CD4-positive, alpha-beta T cell treated with Interleukin-15 for 1 hour (primary cell): ENCODE results near the gene PRSS8.

Experiments
- DNase-seq: peaks from one replicate; pipeline ENCODE4 v3.0.0-alpha.2; 2020

Gene PRSS8

DNA sequence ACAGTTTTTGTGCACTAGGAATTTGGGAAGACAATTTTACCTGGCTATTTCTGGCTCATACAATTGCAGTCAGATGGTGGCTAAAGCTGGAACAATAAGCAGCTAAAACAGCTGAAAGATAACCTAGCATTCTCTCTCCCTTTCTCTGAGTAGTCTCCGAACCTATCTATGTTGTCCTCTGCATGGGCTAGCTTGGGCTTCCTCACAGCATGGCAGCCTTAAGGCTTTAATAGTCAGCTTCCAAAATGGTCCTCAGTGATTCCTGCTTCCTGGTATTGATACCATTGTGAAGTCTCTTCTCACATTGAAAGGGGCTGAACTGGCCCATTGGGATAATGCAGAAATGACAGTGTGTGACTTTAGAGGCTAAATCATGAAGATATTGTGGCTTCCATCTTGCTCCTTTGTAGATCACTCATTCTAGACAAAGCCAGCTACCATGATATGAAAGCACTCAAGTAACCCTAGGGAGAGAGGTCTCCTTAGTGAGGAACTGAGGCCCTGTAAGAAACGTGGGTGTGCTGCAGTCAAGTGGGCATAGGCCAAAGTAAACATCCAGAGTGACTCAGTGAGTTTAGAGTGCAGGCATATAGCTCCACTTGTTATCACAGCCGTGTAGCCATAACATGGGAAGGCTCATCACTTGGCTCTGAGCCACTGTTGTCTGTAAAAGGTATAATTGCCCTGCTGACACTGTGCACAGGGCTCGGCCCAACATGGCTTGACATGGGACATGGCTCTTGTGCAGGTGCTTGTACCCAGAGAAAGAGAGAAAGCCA, 35.5 kb downstream of the PRSS8 start:
- no peak for DNase-seq

DNA sequence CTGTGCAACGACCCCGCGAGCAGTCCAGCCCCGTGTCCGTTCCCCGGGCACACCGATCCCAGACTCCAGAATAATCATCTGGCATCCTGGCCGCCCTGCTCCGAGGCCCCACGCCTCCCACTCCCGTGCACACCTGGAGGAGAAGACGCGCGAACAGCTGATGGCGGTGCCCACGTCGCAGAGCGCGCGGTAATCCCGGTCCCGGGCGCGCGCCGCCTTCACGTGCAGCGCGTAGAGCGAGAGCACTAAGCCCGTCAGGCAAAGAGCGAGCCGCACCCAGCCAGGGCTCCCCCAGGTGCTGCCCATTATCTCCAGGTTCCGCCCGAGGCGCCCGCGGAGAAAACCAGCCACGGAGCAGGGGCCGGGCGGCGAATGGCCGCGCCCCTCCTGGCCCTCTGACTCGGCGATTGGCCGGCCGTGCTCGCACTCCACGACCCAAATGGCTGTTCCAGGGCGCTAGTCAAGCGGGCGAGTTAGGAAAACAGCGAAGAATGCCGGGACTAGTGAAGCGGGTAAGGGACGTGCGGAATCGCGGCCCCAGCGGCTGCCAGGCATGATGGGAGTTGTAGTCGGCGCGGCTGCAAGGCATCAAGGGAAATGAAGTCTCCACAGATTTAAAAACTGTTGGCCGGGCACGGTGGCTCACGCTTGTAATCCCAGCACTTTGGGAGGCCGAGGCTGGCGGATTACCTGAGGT, 41.0 kb downstream of the PRSS8 start, which contains the start of gene VKORC1:
TSS of gene VKORC1 (minus strand) at position 374 of the 697 bp plus-strand sequence. CDS start at position 306, 68 bp downstream.
- DNase-seq: peak; percentile 87

- no peak for DNase-seq
Measured at GRCh38 chr16:31094088-31094423, 41.5 kb downstream of the PRSS8 start.

- DNase-seq: no peak
Measured at GRCh38 chr16:31093132-31093703, 42.3 kb downstream of the PRSS8 start.

DNA sequence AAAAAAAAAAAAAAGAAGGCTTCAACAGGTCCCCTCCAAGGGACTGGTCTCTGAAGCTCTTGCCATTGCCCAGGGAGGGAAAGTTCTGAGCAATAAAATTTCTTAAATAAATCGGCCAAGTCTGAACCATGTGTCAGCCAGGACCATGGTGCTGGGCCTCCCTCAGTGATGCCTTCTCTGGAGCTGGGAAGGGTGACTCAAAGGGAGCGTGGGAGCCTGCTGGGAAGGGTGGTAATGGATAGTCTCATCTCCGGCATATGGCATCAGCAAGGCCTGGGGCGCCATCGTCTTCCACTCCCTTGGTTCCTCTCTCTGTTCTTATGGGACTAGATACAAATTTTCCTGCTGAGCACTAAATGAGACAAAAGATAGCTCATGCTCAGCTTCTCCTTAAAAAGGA, 43.2 kb downstream of the PRSS8 start:
- no peak for DNase-seq

GRCh38 chr16:31090540-31090939, 45.0 kb downstream of the PRSS8 start:
- no peak for DNase-seq

- DNase-seq: no peak
Measured at GRCh38 chr16:31089199-31089598, 46.3 kb downstream of the PRSS8 start.

DNA sequence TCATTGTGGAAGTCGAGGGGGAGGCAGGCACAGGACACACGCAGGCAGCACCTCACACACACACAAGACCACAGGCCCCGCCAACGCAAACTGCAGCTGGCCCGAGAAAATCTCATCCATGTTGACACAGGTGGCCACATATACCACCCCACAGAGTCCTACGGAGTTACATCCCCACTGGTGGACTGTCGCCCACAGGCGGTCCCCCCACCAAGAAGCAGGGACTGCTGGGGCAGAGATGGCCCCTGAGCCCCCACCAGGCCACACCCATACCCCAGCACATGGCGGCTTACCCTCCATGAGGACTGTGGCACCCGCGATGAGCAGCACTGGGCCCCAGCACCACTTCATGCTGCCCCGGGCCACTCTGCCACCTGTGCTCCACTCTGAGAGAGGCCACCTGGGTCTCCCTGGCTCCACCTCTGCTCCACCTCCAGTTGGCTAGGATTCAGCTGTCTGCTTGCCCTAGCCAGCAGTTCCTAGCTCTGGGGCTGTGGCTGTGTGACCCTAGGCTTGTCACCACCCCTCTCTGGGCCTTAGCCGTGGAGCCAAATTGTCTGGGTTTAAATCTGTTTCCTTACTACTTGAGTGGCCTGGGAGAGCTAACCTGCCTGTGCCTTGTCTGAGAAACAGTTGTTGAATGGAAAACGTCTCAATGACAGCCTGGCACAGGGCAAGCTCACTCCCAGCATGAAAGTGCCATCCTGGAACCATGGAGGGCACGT, 46.9 kb downstream of the PRSS8 start, which contains the start of gene PRSS53:
TSS of gene PRSS53 (minus strand) at position 485 of the 725 bp plus-strand sequence. CDS start at position 351, 134 bp downstream.
- DNase-seq: no peak

- no peak for DNase-seq
Measured at GRCh38 chr16:31087971-31088370, 47.6 kb downstream of the PRSS8 start.

GRCh38 chr16:31087481-31087880, 48.0 kb downstream of the PRSS8 start:
- DNase-seq: no peak

DNA sequence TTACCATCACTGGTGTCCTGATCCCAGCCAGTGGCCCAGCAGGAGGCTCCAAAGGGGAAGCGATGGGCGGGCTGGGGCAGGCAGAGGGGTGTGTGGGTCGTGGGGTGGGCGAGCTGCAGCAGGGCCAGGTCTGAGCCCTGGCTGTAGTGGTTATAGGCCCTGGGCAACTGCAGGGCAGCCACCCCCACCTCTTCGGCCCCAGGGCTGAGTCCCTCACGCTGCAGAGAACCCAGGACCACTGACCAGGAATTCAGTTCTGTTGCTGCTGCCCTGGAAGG, 49.0 kb downstream of the PRSS8 start:
- no peak for DNase-seq

DNA sequence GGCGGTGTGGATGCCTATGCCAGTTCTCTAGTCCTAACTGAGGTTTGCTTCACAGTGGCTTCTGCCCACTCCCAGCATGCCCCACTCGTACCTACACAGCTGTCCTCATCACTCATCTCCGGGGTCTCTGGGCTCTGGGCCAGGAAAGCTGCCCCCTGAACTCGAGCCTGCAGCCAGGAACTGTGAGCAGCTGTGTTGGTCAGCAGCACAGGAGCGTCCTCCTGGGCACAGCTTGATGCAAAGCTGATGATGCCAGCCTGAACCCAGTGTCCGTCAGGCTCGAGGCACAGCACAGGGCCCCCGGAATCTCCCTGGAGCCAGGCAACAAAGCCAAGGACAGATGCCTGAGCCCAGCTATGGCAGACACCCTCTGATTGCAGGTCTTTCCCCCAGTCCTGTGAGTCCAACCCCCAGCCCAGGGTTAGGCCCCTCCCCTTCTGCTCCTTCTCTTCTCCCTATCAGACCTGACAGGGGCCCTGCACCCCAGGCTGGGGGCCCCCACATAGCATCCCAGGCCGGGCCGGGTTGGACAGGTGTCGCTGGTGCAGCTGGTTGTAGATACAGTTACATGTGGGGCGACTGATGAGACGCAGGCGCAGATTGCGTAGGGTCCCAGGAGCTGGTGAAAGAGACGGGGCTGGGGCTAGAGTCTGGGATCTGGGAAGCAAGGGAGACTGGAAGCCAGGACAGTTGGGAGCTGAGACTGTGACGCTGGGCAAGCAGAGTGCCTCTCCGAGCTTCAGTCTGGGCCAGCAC, 49.5 kb downstream of the PRSS8 start:
- no peak for DNase-seq

GRCh38 chr16:31085411-31085810, 50.1 kb downstream of the PRSS8 start:
- DNase-seq: no peak

DNA sequence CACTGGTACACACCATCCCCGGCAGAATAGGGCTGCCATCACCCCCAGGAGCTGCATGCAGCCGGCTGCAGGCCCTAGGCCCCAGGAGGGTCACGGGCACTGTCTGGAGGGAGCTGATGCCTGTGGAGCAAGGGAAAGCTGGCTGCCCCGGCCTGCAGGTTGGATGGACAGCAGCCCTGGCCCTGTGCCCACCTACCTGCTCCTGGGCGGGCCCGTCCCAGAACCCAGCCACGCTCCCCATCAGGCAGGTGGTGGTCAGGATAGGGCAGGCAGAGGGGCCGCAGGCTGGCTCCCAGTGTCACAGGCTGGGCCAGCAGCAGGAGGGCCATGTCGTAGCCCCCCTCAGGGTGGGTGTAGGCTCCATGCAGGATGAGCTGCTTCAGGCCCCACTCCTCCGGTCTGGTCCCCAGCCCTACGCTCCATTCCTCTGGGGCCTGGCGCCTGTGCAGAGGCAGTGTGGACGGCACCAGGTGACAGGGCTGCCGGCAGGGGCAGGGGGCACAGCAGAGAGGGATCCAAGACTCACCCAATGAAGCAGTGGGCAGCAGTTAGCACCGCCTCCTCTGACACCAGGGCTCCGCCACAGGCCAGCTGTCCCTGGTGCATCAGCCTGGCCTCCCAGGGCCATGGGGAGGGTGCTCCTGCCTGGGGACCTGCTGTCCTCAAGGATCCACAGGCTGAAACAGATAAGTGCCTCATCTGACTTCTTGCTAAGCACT, 50.8 kb downstream of the PRSS8 start:
- no peak for DNase-seq

GRCh38 chr16:31083981-31084380, 51.5 kb downstream of the PRSS8 start:
- DNase-seq: no peak

GRCh38 chr16:31083556-31083955, 52.0 kb downstream of the PRSS8 start:
- DNase-seq: no peak

GRCh38 chr16:31083081-31083480, 52.4 kb downstream of the PRSS8 start:
- no peak for DNase-seq

GRCh38 chr16:31082368-31083045, 53.0 kb downstream of the PRSS8 start:
- DNase-seq: no peak
